Measurements from ENCODE around the gene RABGGTB. TPM values are rescaled to one million over a fixed set of nuclear protein-coding genes. Genes with fewer than 3 reads are reported as not detected.

Gene RABGGTB
- total RNA-seq, 1 donor from 2014 or later = 54.3 TPM

Other genes starting within 250 kb of the RABGGTB start
- gene SLC44A5, start 175.1 kb upstream of the RABGGTB start, total RNA-seq = 0.27 TPM
- 357 TPM for gene ACADM, start 61.5 kb upstream of the RABGGTB start, total RNA-seq
- 0.40 TPM for gene MSH4, start 10.6 kb downstream of the RABGGTB start, total RNA-seq
- gene ASB17, start 146.1 kb downstream of the RABGGTB start, total RNA-seq = not detected